K562 (cell line): ENCODE results near the gene SMIM22. TPM values are rescaled to one million over a fixed set of nuclear protein-coding genes. Genes with fewer than 3 reads are reported as not detected.

ENCODE experiments used
- CHD4 ChIP-seq: fragments of 200-600 bp; sonication (generic); IDR thresholded peaks from 3 replicates; pipeline ENCODE4 v1.6.1; 2012; ENCODE audit warnings: low read depth, mild to moderate bottlenecking, mixed read lengths, low read length, inconsistent platforms; ENCODE audit not compliant: insufficient read depth, insufficient replicate concordance, poor library complexity, severe bottlenecking
- ZNF407 ChIP-seq: fragments of 450-650 bp; IDR thresholded peaks from 2 replicates; pipeline ENCODE4 v1.6.1; 2016; ENCODE audit warnings: low read depth
- polyA plus RNA-seq, 8 experiments: library from polyadenylated mRNA; depleted of rRNA in 4 of 8; stranded (reverse) in 5 of 8; unstranded in 3 of 8; fragments of >200 nt; fragmentation: Nextera tagmentation in 2 of 8; fragmentation: Illumina TruSeq in 1 of 8; extraction: Ambion mirVana in 2 of 8; extraction: Trizol in 1 of 8; gene quantifications; 2 replicates each; pipeline versions ENCODE4 v1.2.1 to v1.2.3, GENCODE V29; 2011 to 2014; ENCODE audit warnings: inconsistent platforms in 1 of 8, missing spikeins in 1 of 8
- total RNA-seq, 7 experiments: library from RNA; depleted of rRNA in 6 of 7; stranded (reverse); fragments of >200 nt in 6 of 7; fragmentation: Illumina TruSeq in 2 of 7; extraction: Trizol in 2 of 7; gene quantifications; 2 replicates each; pipeline versions ENCODE4 v1.2.1 to v1.2.3, GENCODE V29; 2011 to 2021; ENCODE audit warnings: low replicate concordance in 1 of 7

SMIM22 gene
- total and polyA plus RNA-seq, 9 of the 15 experiments (the other 6 are each of a cell fraction or from before 2014, with no cell fraction given) = not detected

- TF ChIP-seq ZNF407 (no peak), CHD4 (no peak)
These were observed 2.7 kb downstream of the SMIM22 start (continued) for GRCh38 chr16:4797805-4798252.
